Measurements from ENCODE around the gene MAGEB4.
"Not testable (repeated sequence)": the region's sequence is repeated elsewhere in the genome, so short reads cannot be mapped to it uniquely, and the experiment has no call there.

The MAGEB4 gene

GRCh38 chrX:30241724-30242415 is at the start of gene MAGEB4:
MAGEB4 (plus strand) TSS chrX:30242000; CDS start chrX:30242136, 136 bp downstream.
- no peak for DNase-seq (ENCODE audit: low read depth in 2 of 2)

GRCh38 chrX:30193910-30194309 is 47.9 kb upstream of the MAGEB4 start:
- DNase-seq (ENCODE audit: low read depth in 2 of 2), result not testable (repeated sequence)

GRCh38 chrX:30196322-30196721 is 45.5 kb upstream of the MAGEB4 start:
- DNase-seq (ENCODE audit: low read depth in 2 of 2), result no peak

GRCh38 chrX:30212172-30212571 is 29.6 kb upstream of the MAGEB4 start:
- DNase-seq (ENCODE audit: low read depth in 2 of 2), result no peak

GRCh38 chrX:30215357-30215843 is 26.4 kb upstream of the MAGEB4 start, which contains the start of gene MAGEB2:
MAGEB2 (plus strand) TSS chrX:30215563; CDS start chrX:30218581, 3,018 bp downstream.
- DNase-seq (ENCODE audit: low read depth in 2 of 2), result no peak

GRCh38 chrX:30217465-30217864 is 24.3 kb upstream of the MAGEB4 start:
- DNase-seq (ENCODE audit: low read depth in 2 of 2), result no peak

- DNase-seq (ENCODE audit: low read depth in 2 of 2), result no peak
These were observed 22.4 kb upstream of the MAGEB4 start for GRCh38 chrX:30219372-30219771.

GRCh38 chrX:30220661-30221060 is 21.1 kb upstream of the MAGEB4 start:
- no peak for DNase-seq (ENCODE audit: low read depth in 2 of 2)

- no peak for DNase-seq (ENCODE audit: low read depth in 2 of 2)
These were observed 17.3 kb upstream of the MAGEB4 start for GRCh38 chrX:30224536-30224935.

GRCh38 chrX:30228526-30228925 is 13.3 kb upstream of the MAGEB4 start:
- no peak for DNase-seq (ENCODE audit: low read depth in 2 of 2)

- no peak for DNase-seq (ENCODE audit: low read depth in 2 of 2)
These were observed 11.4 kb upstream of the MAGEB4 start, which contains the start of gene MAGEB3 for GRCh38 chrX:30230395-30230794. MAGEB3 (plus strand) TSS chrX:30230657; CDS start chrX:30235925, 5,268 bp downstream.

- no peak for DNase-seq (ENCODE audit: low read depth in 2 of 2)
These were observed 5.1 kb downstream of the MAGEB4 start, which contains the start of gene MAGEB1 for GRCh38 chrX:30246769-30247489. MAGEB1 (plus strand) TSS chrX:30247146; CDS start chrX:30250494, 3,348 bp downstream.

GRCh38 chrX:30248854-30249253 is 7.1 kb downstream of the MAGEB4 start:
- DNase-seq (ENCODE audit: low read depth in 2 of 2), result no peak

GRCh38 chrX:30253257-30253656 is 11.5 kb downstream of the MAGEB4 start:
- no peak for DNase-seq (ENCODE audit: low read depth in 2 of 2)

GRCh38 chrX:30259927-30260326 is 18.1 kb downstream of the MAGEB4 start:
- DNase-seq (ENCODE audit: low read depth in 2 of 2), result no peak

GRCh38 chrX:30261012-30261411 is 19.2 kb downstream of the MAGEB4 start:
- DNase-seq (ENCODE audit: low read depth in 2 of 2), result no peak

GRCh38 chrX:30262763-30263162 is 21.0 kb downstream of the MAGEB4 start:
- no peak for DNase-seq (ENCODE audit: low read depth in 2 of 2)

- DNase-seq (ENCODE audit: low read depth in 2 of 2), result no peak
These were observed 28.8 kb downstream of the MAGEB4 start for GRCh38 chrX:30270639-30271038.

- no peak for DNase-seq (ENCODE audit: low read depth in 2 of 2)
These were observed 33.7 kb downstream of the MAGEB4 start for GRCh38 chrX:30275498-30275897.

- DNase-seq (ENCODE audit: low read depth in 2 of 2), result no peak
These were observed 36.6 kb downstream of the MAGEB4 start for GRCh38 chrX:30278365-30278764.

GRCh38 chrX:30280428-30280827 is 38.6 kb downstream of the MAGEB4 start:
- no peak for DNase-seq (ENCODE audit: low read depth in 2 of 2)

- no peak for DNase-seq (ENCODE audit: low read depth in 2 of 2)
These were observed 40.7 kb downstream of the MAGEB4 start for GRCh38 chrX:30282527-30282926.
